Measurements from ENCODE around the gene RPS6KA2. TPM values are rescaled to one million over a fixed set of nuclear protein-coding genes. Genes with fewer than 3 reads are reported as not detected.

The RPS6KA2 gene
- total and polyA plus RNA-seq, 4 donors: 23.8 to 34.6 (median 31.6) TPM

GRCh38 chr6:166417285-166417691 is 209.8 kb downstream of the RPS6KA2 start:
- no peak overlapping the region for H3K27ac ChIP-seq (ENCODE audit: low read depth, low read length)
- 73% methylated on average over 1 of the region's 6 CpGs for WGBS (ENCODE audit: insufficient coverage)
- DNase-seq (ENCODE audit: low read depth in 4 of 6, low spot score in 6 of 6): no peak
- H3K4me1 ChIP-seq (ENCODE audit: control insufficient read depth, insufficient read depth, low read length): no peaks in the 10 kb centered on the region
- H3K9me3 ChIP-seq (ENCODE audit: control insufficient read depth, insufficient read depth, low read length): no peaks in the 10 kb centered on the region
- H3K36me3 ChIP-seq (ENCODE audit: control insufficient read depth, insufficient read depth, low read length): peaks cover 43% of the 10 kb centered on the region
- no peak overlapping the region for H3K4me3 ChIP-seq (ENCODE audit: low read depth, low read length)
- no peaks in the 10 kb centered on the region for H3K27me3 ChIP-seq (ENCODE audit: control insufficient read depth, insufficient read depth, low read length)

DNA sequence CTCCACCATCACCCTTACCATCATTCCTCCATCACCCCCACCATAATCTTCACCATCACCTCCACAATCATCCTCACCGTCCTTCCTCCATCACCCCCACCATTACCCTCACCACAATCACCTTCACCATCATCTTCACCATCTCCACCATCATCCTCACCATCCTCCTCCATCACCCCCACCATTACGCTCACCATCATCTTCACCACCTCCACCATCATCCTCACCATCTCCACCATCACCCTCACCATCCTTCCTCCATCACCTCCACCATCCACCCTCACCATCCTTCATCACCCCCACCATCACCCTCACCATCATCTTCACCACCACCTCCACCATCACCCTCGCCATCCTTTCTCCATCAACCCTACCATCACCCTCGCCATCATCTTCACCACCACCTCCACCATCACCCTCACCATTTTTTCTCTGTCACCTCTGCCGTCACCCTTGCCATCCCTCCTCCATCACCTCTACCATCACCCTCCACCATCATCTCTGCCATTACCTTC is 211.2 kb downstream of the RPS6KA2 start:
- no peak for DNase-seq (ENCODE audit: low read depth in 4 of 6, low spot score in 6 of 6)
- 74% methylated on average over 5 of the region's 5 CpGs for WGBS (ENCODE audit: insufficient coverage)
- no peaks in the 10 kb centered on the region for H3K9me3 ChIP-seq (ENCODE audit: control insufficient read depth, insufficient read depth, low read length)
- peaks cover 51% of the 10 kb centered on the region for H3K36me3 ChIP-seq (ENCODE audit: control insufficient read depth, insufficient read depth, low read length)
- H3K27me3 ChIP-seq (ENCODE audit: control insufficient read depth, insufficient read depth, low read length): no peaks in the 10 kb centered on the region
- H3K4me3 ChIP-seq (ENCODE audit: low read depth, low read length): no peak overlapping the region
- H3K4me1 ChIP-seq (ENCODE audit: control insufficient read depth, insufficient read depth, low read length): no peaks in the 10 kb centered on the region
- no peak overlapping the region for H3K27ac ChIP-seq (ENCODE audit: low read depth, low read length)

DNA sequence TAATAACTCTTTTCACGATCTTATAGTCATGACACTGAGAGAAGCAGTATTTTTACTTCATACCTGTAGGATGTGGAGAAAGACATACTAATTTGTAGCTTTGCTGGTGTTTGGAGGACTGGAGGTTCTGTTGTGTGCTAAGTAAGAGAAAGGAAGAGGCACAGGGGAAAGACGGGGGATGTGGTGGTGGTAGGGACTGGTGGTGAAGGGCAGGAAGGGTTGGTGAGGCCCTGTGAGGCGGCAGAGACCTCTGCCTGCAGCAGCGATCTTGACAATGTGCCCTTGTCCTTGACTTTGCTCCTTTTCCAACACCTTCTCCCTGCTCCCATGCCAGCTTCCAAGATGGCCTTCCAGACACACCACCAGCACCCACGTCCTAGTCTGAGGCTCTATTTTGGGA is 211.7 kb downstream of the RPS6KA2 start:
- H3K27me3 ChIP-seq (ENCODE audit: control insufficient read depth, insufficient read depth, low read length): no peaks in the 10 kb centered on the region
- no peaks in the 10 kb centered on the region for H3K9me3 ChIP-seq (ENCODE audit: control insufficient read depth, insufficient read depth, low read length)
- H3K4me1 ChIP-seq (ENCODE audit: control insufficient read depth, insufficient read depth, low read length): no peaks in the 10 kb centered on the region
- no peak overlapping the region for H3K27ac ChIP-seq (ENCODE audit: low read depth, low read length)
- 80% methylated on average over 2 of the region's 5 CpGs for WGBS (ENCODE audit: insufficient coverage)
- DNase-seq (ENCODE audit: low read depth in 4 of 6, low spot score in 6 of 6): no peak
- peaks cover 51% of the 10 kb centered on the region for H3K36me3 ChIP-seq (ENCODE audit: control insufficient read depth, insufficient read depth, low read length)
- H3K4me3 ChIP-seq (ENCODE audit: low read depth, low read length): no peak overlapping the region

DNA sequence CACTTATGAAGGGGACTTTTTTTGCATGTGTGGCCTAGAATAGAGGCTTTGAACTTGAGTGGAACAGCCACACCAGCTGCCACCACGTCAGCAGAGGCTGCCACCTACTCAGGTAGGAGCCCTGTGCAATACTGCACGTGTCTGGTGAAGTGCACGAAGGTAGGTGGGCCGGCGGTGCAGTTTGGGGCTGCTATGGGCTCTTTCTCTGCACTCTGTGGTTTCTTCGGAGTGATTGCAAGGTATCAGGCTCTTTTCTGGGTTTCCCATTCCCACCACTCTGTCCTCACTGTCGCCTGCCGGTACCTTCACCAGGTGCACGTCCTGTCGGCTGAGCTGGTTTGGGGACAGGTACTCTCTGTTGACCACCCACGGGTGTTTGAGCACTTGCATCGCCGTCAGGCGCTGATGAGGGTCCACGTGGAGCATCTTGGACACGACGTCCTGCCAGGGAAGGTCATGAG is 213.5 kb downstream of the RPS6KA2 start:
- no peak overlapping the region for H3K27ac ChIP-seq (ENCODE audit: low read depth, low read length)
- peaks cover 44% of the 10 kb centered on the region for H3K36me3 ChIP-seq (ENCODE audit: control insufficient read depth, insufficient read depth, low read length)
- H3K4me1 ChIP-seq (ENCODE audit: control insufficient read depth, insufficient read depth, low read length): no peaks in the 10 kb centered on the region
- H3K4me3 ChIP-seq (ENCODE audit: low read depth, low read length): no peak overlapping the region
- 98% methylated on average over 17 of the region's 17 CpGs for WGBS (ENCODE audit: insufficient coverage)
- no peaks in the 10 kb centered on the region for H3K27me3 ChIP-seq (ENCODE audit: control insufficient read depth, insufficient read depth, low read length)
- no peaks in the 10 kb centered on the region for H3K9me3 ChIP-seq (ENCODE audit: control insufficient read depth, insufficient read depth, low read length)
- DNase-seq (ENCODE audit: low read depth in 4 of 6, low spot score in 6 of 6): no peak

GRCh38 chr6:166412911-166413384 is 214.1 kb downstream of the RPS6KA2 start:
- 90% methylated on average over 13 of the region's 13 CpGs for WGBS (ENCODE audit: insufficient coverage)
- DNase-seq (ENCODE audit: low read depth in 4 of 6, low spot score in 6 of 6): no peak
- H3K27ac ChIP-seq (ENCODE audit: low read depth, low read length): no peak overlapping the region
- H3K27me3 ChIP-seq (ENCODE audit: control insufficient read depth, insufficient read depth, low read length): no peaks in the 10 kb centered on the region
- H3K9me3 ChIP-seq (ENCODE audit: control insufficient read depth, insufficient read depth, low read length): no peaks in the 10 kb centered on the region
- peaks cover 40% of the 10 kb centered on the region for H3K36me3 ChIP-seq (ENCODE audit: control insufficient read depth, insufficient read depth, low read length)
- H3K4me3 ChIP-seq (ENCODE audit: low read depth, low read length): no peak overlapping the region
- no peaks in the 10 kb centered on the region for H3K4me1 ChIP-seq (ENCODE audit: control insufficient read depth, insufficient read depth, low read length)

GRCh38 chr6:166412156-166412910 is 214.7 kb downstream of the RPS6KA2 start:
- Histone ChIP-seq H3K4me1 (ENCODE audit: control insufficient read depth, insufficient read depth, low read length) (no peaks in the 10 kb centered on the region), H3K9me3 (ENCODE audit: control insufficient read depth, insufficient read depth, low read length) (no peaks in the 10 kb centered on the region), H3K27ac (ENCODE audit: low read depth, low read length) (no peak overlapping the region), H3K27me3 (ENCODE audit: control insufficient read depth, insufficient read depth, low read length) (no peaks in the 10 kb centered on the region), H3K36me3 (ENCODE audit: control insufficient read depth, insufficient read depth, low read length) (peaks cover 38% of the 10 kb centered on the region), H3K4me3 (ENCODE audit: low read depth, low read length) (no peak overlapping the region)
- DNase-seq (ENCODE audit: low read depth in 4 of 6, low spot score in 6 of 6): no peak
- 94% methylated on average over 49 of the region's 49 CpGs for WGBS (ENCODE audit: insufficient coverage)

DNA sequence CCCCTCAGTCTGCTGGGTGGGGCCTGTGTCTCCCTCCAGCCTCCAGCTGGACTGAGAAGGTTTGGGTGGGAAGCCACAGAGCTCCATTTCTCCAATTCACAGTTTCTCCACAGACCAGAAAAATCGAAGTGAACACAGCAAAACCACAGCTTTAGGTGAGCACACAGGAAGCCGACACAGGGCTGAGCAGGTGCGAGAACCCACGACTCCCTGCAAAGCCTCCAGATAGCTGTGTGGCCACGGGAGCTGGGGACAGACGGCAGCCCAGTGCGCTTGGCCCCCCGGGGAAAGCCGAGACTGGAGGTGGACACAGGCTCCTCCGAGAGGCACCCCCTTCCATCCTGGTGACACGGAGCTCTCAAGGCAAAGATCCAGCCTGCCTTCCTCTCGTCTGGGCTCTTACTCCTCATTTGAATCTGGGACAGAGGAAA is 215.3 kb downstream of the RPS6KA2 start:
- WGBS (ENCODE audit: insufficient coverage): 91% methylated on average over 12 of the region's 12 CpGs
- H3K27me3 ChIP-seq (ENCODE audit: control insufficient read depth, insufficient read depth, low read length): no peaks in the 10 kb centered on the region
- no peak for DNase-seq (ENCODE audit: low read depth in 4 of 6, low spot score in 6 of 6)
- H3K9me3 ChIP-seq (ENCODE audit: control insufficient read depth, insufficient read depth, low read length): no peaks in the 10 kb centered on the region
- H3K36me3 ChIP-seq (ENCODE audit: control insufficient read depth, insufficient read depth, low read length): peaks cover 37% of the 10 kb centered on the region
- no peak overlapping the region for H3K27ac ChIP-seq (ENCODE audit: low read depth, low read length)
- no peak overlapping the region for H3K4me3 ChIP-seq (ENCODE audit: low read depth, low read length)
- H3K4me1 ChIP-seq (ENCODE audit: control insufficient read depth, insufficient read depth, low read length): no peaks in the 10 kb centered on the region

GRCh38 chr6:166411271-166411670 is 215.8 kb downstream of the RPS6KA2 start:
- Histone ChIP-seq H3K36me3 (ENCODE audit: control insufficient read depth, insufficient read depth, low read length) (peaks cover 37% of the 10 kb centered on the region), H3K4me3 (ENCODE audit: low read depth, low read length) (no peak overlapping the region), H3K27me3 (ENCODE audit: control insufficient read depth, insufficient read depth, low read length) (no peaks in the 10 kb centered on the region), H3K4me1 (ENCODE audit: control insufficient read depth, insufficient read depth, low read length) (no peaks in the 10 kb centered on the region), H3K27ac (ENCODE audit: low read depth, low read length) (no peak overlapping the region), H3K9me3 (ENCODE audit: control insufficient read depth, insufficient read depth, low read length) (no peaks in the 10 kb centered on the region)
- DNase-seq (ENCODE audit: low read depth in 4 of 6, low spot score in 6 of 6): no peak
- WGBS (ENCODE audit: insufficient coverage): 56% methylated on average over 12 of the region's 15 CpGs

- no peak for DNase-seq (ENCODE audit: low read depth in 4 of 6, low spot score in 6 of 6)
- H3K4me3 ChIP-seq (ENCODE audit: low read depth, low read length): no peak overlapping the region
- WGBS (ENCODE audit: insufficient coverage): 70% methylated on average over 8 of the region's 10 CpGs
- no peaks in the 10 kb centered on the region for H3K4me1 ChIP-seq (ENCODE audit: control insufficient read depth, insufficient read depth, low read length)
- no peaks in the 10 kb centered on the region for H3K27me3 ChIP-seq (ENCODE audit: control insufficient read depth, insufficient read depth, low read length)
- H3K9me3 ChIP-seq (ENCODE audit: control insufficient read depth, insufficient read depth, low read length): no peaks in the 10 kb centered on the region
- peaks cover 32% of the 10 kb centered on the region for H3K36me3 ChIP-seq (ENCODE audit: control insufficient read depth, insufficient read depth, low read length)
- no peak overlapping the region for H3K27ac ChIP-seq (ENCODE audit: low read depth, low read length)
Measured at GRCh38 chr6:166410426-166410935, 216.6 kb downstream of the RPS6KA2 start.

All from spinal cord (tissue), 10 donors.